ACC112 (cell line): ENCODE results near the gene LIAS.

Experiments
- H2AFZ ChIP-seq: fragments of 200-600 bp; sonication (generic); one replicate; pipeline ENCODE4 v1.6.0; 2017; ENCODE audit warnings: antibody characterized with exemption, low read length; ENCODE audit not compliant: unreplicated experiment
- H3K27ac ChIP-seq: fragments of 200-600 bp; sonication (generic); 2 replicates; pipeline ENCODE4 v1.5.1; 2014; ENCODE audit warnings: low read depth, mild to moderate bottlenecking, antibody characterized with exemption, low read length, moderate library complexity
- H3K27me3 ChIP-seq: fragments of 200-600 bp; sonication (generic); 2 replicates; pipeline ENCODE4 v1.6.1; 2014; ENCODE audit warnings: mild to moderate bottlenecking, antibody characterized with exemption, low read length, moderate library complexity, mixed read lengths; ENCODE audit not compliant: insufficient read depth
- H3K36me3 ChIP-seq: fragments of 200-600 bp; sonication (generic); 2 replicates; pipeline ENCODE4 v1.6.1; 2016; ENCODE audit warnings: mild to moderate bottlenecking, antibody characterized with exemption, low read length, moderate library complexity, mixed read lengths; ENCODE audit not compliant: insufficient read depth
- H3K4me1 ChIP-seq: fragments of 200-600 bp; sonication (generic); one replicate; pipeline ENCODE4 v1.6.1; 2016; ENCODE audit warnings: low read length, mixed read lengths; ENCODE audit not compliant: insufficient read depth, unreplicated experiment, control insufficient read depth
- H3K4me3 ChIP-seq: fragments of 200-600 bp; sonication (generic); 2 replicates; pipeline ENCODE4 v1.5.1; 2014; ENCODE audit warnings: mild to moderate bottlenecking, low read depth, low read length
- H3K79me2 ChIP-seq: fragments of 200-600 bp; sonication (generic); one replicate; pipeline ENCODE4 v1.6.0; 2016; ENCODE audit warnings: low read length; ENCODE audit not compliant: control insufficient read depth, unreplicated experiment, insufficient read depth

Gene LIAS

GRCh38 chr4:39435659-39436563 is 22.9 kb upstream of the LIAS start:
- H3K27ac ChIP-seq: no peak overlapping the region
- H3K36me3 ChIP-seq: no peaks in the 10 kb centered on the region
- H3K79me2 ChIP-seq: no peaks in the 10 kb centered on the region
- no peak overlapping the region for H3K4me3 ChIP-seq
- H2AFZ ChIP-seq: no peak overlapping the region
- peaks cover 7% of the 10 kb centered on the region for H3K27me3 ChIP-seq
- no peaks in the 10 kb centered on the region for H3K4me1 ChIP-seq

GRCh38 chr4:39441593-39441992 is 17.3 kb upstream of the LIAS start:
- Histone ChIP-seq H3K27me3 (peaks cover 7% of the 10 kb centered on the region), H2AFZ (no peak overlapping the region), H3K36me3 (no peaks in the 10 kb centered on the region), H3K27ac (no peak overlapping the region), H3K4me1 (no peaks in the 10 kb centered on the region), H3K4me3 (no peak overlapping the region), H3K79me2 (no peaks in the 10 kb centered on the region)

GRCh38 chr4:39442998-39443397 is 15.9 kb upstream of the LIAS start:
- Histone ChIP-seq H3K27ac (no peak overlapping the region), H3K27me3 (peaks cover 5% of the 10 kb centered on the region), H3K79me2 (no peaks in the 10 kb centered on the region), H3K4me1 (no peaks in the 10 kb centered on the region), H3K4me3 (no peak overlapping the region), H3K36me3 (no peaks in the 10 kb centered on the region), H2AFZ (no peak overlapping the region)

GRCh38 chr4:39446483-39446841 is 12.4 kb upstream of the LIAS start:
- H3K4me3 ChIP-seq: no peak overlapping the region
- no peaks in the 10 kb centered on the region for H3K27me3 ChIP-seq
- H3K27ac ChIP-seq: no peak overlapping the region
- H3K79me2 ChIP-seq: no peaks in the 10 kb centered on the region
- H3K36me3 ChIP-seq: peaks cover 11% of the 10 kb centered on the region; the same call in 1 of the 2 replicates
- no peak overlapping the region for H2AFZ ChIP-seq
- no peaks in the 10 kb centered on the region for H3K4me1 ChIP-seq

- H3K27ac ChIP-seq: no peak overlapping the region
- H3K4me1 ChIP-seq: no peaks in the 10 kb centered on the region
- H3K4me3 ChIP-seq: peak overlapping the region; percentile 34
- peaks cover 13% of the 10 kb centered on the region; the same call in 1 of the 2 replicates for H3K36me3 ChIP-seq
- no peaks in the 10 kb centered on the region for H3K79me2 ChIP-seq
- no peak overlapping the region for H2AFZ ChIP-seq
- H3K27me3 ChIP-seq: no peaks in the 10 kb centered on the region
Measured at GRCh38 chr4:39446842-39447573, 11.8 kb upstream of the LIAS start.

GRCh38 chr4:39450618-39451017 is 8.2 kb upstream of the LIAS start:
- Histone ChIP-seq H3K79me2 (peaks cover 8% of the 10 kb centered on the region), H3K36me3 (peaks cover 47% of the 10 kb centered on the region), H2AFZ (no peak overlapping the region), H3K4me1 (peaks cover 2% of the 10 kb centered on the region), H3K27ac (0 out of 2 replicates have a peak overlapping the region, but pooled peaks have one; percentile 20), H3K27me3 (no peaks in the 10 kb centered on the region), H3K4me3 (no peak overlapping the region)

- Histone ChIP-seq H3K4me3 (no peak overlapping the region), H3K79me2 (peaks cover 17% of the 10 kb centered on the region), H3K36me3 (peaks cover 56% of the 10 kb centered on the region), H3K27me3 (no peaks in the 10 kb centered on the region), H3K27ac (no peak overlapping the region), H2AFZ (no peak overlapping the region), H3K4me1 (peaks cover 11% of the 10 kb centered on the region)
Measured at GRCh38 chr4:39451423-39452023, 7.3 kb upstream of the LIAS start.

GRCh38 chr4:39452153-39452859 is 6.5 kb upstream of the LIAS start:
- H3K79me2 ChIP-seq: peaks cover 25% of the 10 kb centered on the region
- H3K36me3 ChIP-seq: peaks cover 64% of the 10 kb centered on the region
- no peaks in the 10 kb centered on the region for H3K27me3 ChIP-seq
- H3K4me3 ChIP-seq: no peak overlapping the region
- H3K27ac ChIP-seq: no peak overlapping the region
- no peak overlapping the region for H2AFZ ChIP-seq
- peaks cover 18% of the 10 kb centered on the region for H3K4me1 ChIP-seq

GRCh38 chr4:39452860-39453587 is 5.8 kb upstream of the LIAS start:
- H3K4me1 ChIP-seq: peaks cover 18% of the 10 kb centered on the region
- no peaks in the 10 kb centered on the region for H3K27me3 ChIP-seq
- H3K36me3 ChIP-seq: peaks cover 71% of the 10 kb centered on the region
- peaks cover 32% of the 10 kb centered on the region for H3K79me2 ChIP-seq
- no peak overlapping the region for H2AFZ ChIP-seq
- H3K4me3 ChIP-seq: no peak overlapping the region
- no peak overlapping the region for H3K27ac ChIP-seq

- Histone ChIP-seq H3K4me1 (peaks cover 18% of the 10 kb centered on the region), H3K36me3 (peaks cover 73% of the 10 kb centered on the region), H3K27ac (no peak overlapping the region), H2AFZ (no peak overlapping the region), H3K79me2 (peaks cover 39% of the 10 kb centered on the region), H3K4me3 (no peak overlapping the region), H3K27me3 (no peaks in the 10 kb centered on the region)
Measured at GRCh38 chr4:39453738-39454137, 5.1 kb upstream of the LIAS start.
